ENCODE measurements around the gene NLRP8.
"Not testable (repeated sequence)": the region's sequence is repeated elsewhere in the genome, so short reads cannot be mapped to it uniquely, and the experiment has no call there.

The NLRP8 gene

DNA sequence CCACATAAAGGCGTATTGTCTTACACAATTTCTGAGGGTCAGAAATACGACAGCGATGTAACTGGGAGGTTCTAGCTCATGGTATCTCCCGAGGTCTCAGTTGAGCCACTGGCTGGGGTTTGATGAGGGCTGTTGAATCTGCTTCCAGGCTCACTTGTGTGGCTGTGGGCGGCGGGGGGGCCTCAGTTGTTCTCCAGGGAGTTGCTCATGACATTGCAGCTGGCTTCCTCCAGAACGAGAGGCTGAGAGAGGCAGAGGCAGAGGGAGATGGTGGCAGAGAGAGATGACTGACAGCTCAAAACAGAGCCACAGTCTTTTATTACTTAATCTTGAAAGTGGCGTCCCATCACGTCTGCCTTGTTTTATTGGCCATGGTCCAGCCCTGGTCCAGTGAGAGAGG, 32.8 kb downstream of the NLRP8 start:
- DNase-seq, result no peak

DNA sequence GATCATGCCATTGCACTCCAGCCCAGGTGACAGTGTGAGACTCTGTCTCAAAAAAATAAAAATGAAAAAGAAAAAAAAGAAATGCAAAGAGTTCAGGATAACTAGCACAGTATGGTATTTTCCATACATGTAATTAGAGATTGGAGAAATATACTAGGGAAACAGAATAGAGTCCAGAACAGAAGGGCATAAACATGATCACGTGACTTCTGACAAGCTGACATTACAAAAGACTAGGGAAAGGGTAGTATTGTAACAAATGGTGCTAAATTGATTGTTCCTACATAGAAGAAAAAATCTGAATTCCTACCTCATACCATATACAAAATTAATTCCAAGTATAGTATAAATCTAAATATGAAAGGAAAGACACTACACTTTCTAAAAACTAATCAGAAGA, 37.6 kb downstream of the NLRP8 start:
- DNase-seq, result no peak

DNA sequence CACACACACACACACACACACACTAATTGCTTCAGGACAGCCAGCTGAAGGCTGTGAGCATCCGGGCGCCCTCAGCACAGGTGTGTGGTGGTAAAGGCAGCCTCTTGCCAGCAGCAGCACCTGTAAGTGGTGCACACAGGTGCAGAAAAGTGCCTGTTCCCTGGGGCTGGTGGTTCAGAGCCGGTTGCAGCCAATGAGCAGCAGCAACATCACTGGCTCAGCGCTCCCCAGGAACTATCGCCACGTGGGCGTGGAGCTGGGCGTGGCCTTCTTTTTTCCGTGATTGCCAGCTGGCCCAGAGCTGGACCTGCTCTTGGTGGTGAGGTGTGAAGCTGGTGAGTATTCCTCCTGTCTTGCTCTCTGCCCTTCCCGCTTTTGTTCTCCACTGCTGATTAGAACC, 38.9 kb downstream of the NLRP8 start, which contains the start of gene NLRP5:
Gene NLRP5 (plus strand): TSS at position 289 of the 400 bp plus-strand sequence.
- DNase-seq, result no peak

DNA sequence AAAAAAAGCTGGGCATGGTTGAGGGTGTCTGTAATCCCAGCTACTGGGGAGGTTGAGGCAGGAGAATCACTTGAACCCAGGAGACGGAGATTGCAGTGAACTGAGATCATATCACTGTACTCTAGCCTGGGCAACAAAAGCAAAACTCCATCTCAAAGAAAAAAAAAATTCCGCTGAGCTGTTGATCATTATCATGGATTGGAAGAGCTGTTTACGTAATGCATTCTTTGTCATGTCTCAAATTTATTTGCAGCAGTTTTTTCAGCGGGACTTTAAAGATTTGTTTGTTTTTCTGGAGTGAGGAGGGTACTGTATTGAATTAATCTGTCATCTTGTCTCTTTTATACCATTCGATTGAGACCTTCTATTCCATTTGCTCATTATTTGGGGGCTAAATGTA, 43.2 kb downstream of the NLRP8 start:
- DNase-seq, result no peak

DNA sequence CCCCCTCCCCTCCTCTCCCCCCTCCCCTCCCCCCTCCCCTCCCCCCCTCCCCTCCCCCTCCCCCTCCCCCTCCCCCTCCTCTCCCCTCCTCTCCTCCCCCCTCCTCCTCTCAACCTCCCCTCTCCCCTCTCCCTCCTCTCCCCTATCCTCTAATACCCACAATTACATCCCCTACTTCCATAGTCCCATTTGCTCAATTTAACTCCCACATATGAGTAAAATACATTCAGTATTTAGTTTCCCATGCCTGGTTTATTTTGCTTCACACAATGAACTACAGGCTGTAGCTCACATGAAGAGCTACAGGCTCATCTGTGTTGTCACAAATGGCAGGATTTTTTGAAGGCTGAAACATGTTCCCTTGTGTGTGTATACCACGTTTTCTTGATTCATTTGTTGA, 45.9 kb downstream of the NLRP8 start:
- DNase-seq, result no peak

DNA sequence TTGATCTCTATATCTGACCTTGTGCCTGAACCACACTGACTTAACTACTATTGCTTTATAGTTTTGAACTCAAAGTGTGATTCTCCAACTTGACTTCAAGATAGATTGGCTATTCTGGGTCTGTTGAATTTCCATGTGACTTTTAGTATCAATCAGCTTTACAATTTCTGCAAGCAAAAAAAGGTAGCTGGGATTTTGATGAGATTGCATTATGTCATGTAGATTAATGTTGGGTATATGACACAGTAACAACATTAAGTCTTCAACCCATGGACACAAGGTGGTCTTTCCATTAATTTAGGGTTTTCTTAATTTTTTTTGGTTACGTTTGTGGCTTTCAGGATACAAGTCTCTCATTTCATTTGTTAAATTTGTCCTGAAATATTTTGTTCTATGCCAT, 67.1 kb downstream of the NLRP8 start:
- no peak for DNase-seq

DNA sequence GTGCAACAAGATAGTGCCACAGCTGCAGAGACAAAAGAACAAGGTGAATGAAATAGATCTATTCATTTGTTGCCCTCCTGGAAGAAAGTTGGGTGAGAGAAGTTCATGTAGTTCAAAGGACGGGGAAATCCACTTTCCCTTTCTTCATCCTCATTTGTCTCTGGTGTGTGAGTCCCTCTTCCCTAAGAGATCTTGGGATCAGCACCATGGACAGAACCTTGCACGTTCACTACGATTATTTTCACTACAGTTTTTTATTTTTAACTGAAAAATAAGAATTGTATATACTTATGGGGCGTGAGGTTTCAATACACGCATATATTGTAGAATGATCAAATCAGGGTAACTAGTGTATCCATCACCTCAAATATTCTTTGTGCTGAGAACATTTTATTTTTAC, 68.1 kb downstream of the NLRP8 start:
- DNase-seq, result peak; percentile 15 to 37

DNA sequence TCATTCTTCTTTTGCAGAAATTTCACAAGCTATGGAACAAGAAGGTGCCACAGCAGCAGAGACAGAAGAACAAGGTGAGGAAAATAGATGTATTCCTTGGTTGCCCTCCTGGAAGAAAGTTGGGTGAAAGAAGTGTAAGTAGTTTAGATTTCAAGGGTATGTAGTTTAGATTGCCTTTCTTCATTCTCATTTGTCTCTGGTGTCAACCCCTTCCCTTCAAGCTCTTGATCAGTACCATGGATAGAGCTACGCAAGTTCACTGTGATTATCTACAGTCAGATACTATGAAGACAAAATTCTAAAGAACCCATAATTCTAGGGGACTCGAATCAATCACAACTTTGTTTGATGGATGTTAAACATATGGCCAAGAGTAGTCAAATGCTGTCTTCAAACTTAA, 71.7 kb downstream of the NLRP8 start:
- not testable (repeated sequence) for DNase-seq

DNA sequence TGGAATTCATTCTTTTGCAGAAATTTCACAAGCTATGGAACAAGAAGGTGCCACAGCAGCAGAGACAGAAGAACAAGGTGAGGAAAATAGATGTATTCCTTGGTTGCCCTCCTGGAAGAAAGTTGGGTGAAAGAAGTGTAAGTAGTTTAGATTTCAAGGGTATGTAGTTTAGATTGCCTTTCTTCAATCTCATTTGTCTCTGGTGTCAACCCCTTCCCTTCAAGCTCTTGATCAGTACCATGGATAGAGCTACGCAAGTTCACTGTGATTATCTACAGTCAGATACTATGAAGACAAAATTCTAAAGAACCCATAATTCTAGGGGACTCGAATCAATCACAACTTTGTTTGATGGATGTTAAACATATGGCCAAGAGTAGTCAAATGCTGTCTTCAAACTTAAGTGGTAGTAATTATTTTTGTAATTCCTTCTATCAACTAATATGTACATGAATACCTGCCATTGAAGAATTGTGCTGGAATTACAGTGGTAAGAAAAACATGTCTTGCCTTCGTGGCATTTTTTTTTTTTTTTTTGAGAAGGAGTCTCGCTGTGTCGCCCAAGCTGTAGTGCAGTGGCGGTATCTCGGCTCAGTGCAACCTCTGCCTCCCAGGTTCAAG, 72.8 kb downstream of the NLRP8 start:
- DNase-seq, result not testable (repeated sequence)

DNA sequence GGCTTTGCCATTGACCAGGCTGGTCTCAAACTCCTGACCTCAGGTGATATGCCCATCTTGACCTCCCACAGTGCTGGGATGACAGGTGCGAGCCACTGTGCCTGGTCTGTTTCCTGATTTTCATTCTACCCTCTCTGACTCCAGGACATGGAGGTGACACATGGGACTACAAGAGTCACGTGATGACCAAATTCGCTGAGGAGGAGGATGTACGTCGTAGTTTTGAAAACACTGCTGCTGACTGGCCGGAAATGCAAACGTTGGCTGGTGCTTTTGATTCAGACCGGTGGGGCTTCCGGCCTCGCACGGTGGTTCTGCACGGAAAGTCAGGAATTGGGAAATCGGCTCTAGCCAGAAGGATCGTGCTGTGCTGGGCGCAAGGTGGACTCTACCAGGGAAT, 79.1 kb downstream of the NLRP8 start:
- no peak for DNase-seq
